GM23338 (cell line): ENCODE measurements around the gene GSTK1. TPM values are rescaled to one million over a fixed set of nuclear protein-coding genes. Genes with fewer than 3 reads are reported as not detected.

Experiments
- ATAC-seq: fragments of 200-7000 bp; cut with Tn5 transposase; 3 replicates; pipeline ENCODE4 v1.9.1; 2020
- DNase-seq: peaks from one replicate; pipeline ENCODE4 v3.0.0-alpha.2; 2015; ENCODE audit warnings: low spot score
- H2AFZ ChIP-seq: fragments of 200-600 bp; sonication (generic); 2 replicates; pipeline ENCODE4 v1.8.0; 2016; ENCODE audit warnings: antibody characterized with exemption, mild to moderate bottlenecking, moderate library complexity
- H3F3A ChIP-seq: fragments of 200-600 bp; sonication (generic); replicated peaks from 2 replicates; pipeline ENCODE4 v1.8.0; 2017; ENCODE audit warnings: antibody characterized with exemption, mixed run types, low read depth
- H3K27ac ChIP-seq: fragments of 200-600 bp; sonication (generic); 2 replicates; pipeline ENCODE4 v1.6.1; 2016; ENCODE audit warnings: low read depth
- H3K27me3 ChIP-seq: fragments of 200-600 bp; sonication (generic); 2 replicates; pipeline ENCODE4 v1.8.0; 2016; ENCODE audit warnings: mild to moderate bottlenecking, mixed run types, moderate library complexity; ENCODE audit not compliant: insufficient read depth
- H3K36me3 ChIP-seq: fragments of 200-600 bp; sonication (generic); 2 replicates; pipeline ENCODE4 v1.8.0; 2016; ENCODE audit warnings: mild to moderate bottlenecking; ENCODE audit not compliant: insufficient read depth
- H3K4me1 ChIP-seq: fragments of 200-600 bp; sonication (generic); 2 replicates; pipeline ENCODE4 v1.8.0; 2016; ENCODE audit warnings: mild to moderate bottlenecking, moderate library complexity; ENCODE audit not compliant: insufficient read depth
- H3K4me2 ChIP-seq: fragments of 200-600 bp; sonication (generic); 2 replicates; pipeline ENCODE4 v1.7.1; 2017; ENCODE audit warnings: mixed run types
- H3K4me3 ChIP-seq: fragments of 200-600 bp; sonication (generic); 2 replicates; pipeline ENCODE4 v1.6.1; 2016; ENCODE audit warnings: mixed run types
- H3K79me2 ChIP-seq: fragments of 200-600 bp; sonication (generic); replicated peaks from 2 replicates; pipeline ENCODE4 v1.8.0; 2017; ENCODE audit warnings: mild to moderate bottlenecking; ENCODE audit not compliant: insufficient read depth
- H3K9me2 ChIP-seq: fragments of 200-600 bp; sonication (generic); 2 replicates; pipeline ENCODE4 v1.8.0; 2017; ENCODE audit not compliant: insufficient read depth
- H4K20me1 ChIP-seq: fragments of 200-600 bp; sonication (generic); replicated peaks from 2 replicates; pipeline ENCODE4 v1.8.0; 2017; ENCODE audit warnings: mild to moderate bottlenecking; ENCODE audit not compliant: insufficient read depth
- H3K27ac Mint-ChIP-seq: 2 replicates; pipeline ENCODE4 v1.8.0; 2020; ENCODE audit warnings: inconsistent platforms, mild to moderate bottlenecking, moderate library complexity, mixed read lengths
- H3K27me3 Mint-ChIP-seq: 3 replicates; pipeline ENCODE4 v1.8.0; 2022; ENCODE audit warnings: low read depth, mild to moderate bottlenecking, moderate library complexity, mixed read lengths, inconsistent platforms; ENCODE audit not compliant: insufficient read depth, poor library complexity
- H3K36me3 Mint-ChIP-seq: 3 replicates; pipeline ENCODE4 v1.8.0; 2021; ENCODE audit warnings: low read depth, mild to moderate bottlenecking, inconsistent platforms, moderate library complexity, mixed read lengths
- H3K4me1 Mint-ChIP-seq: 3 replicates; pipeline ENCODE4 v1.8.0; 2020; ENCODE audit warnings: mild to moderate bottlenecking, inconsistent platforms, mixed read lengths
- H3K4me3 Mint-ChIP-seq: 3 replicates; pipeline ENCODE4 v1.8.0; 2021; ENCODE audit warnings: moderate library complexity, mild to moderate bottlenecking, inconsistent platforms, mixed read lengths
- H3K9me3 Mint-ChIP-seq: 3 replicates; pipeline ENCODE4 v1.8.0; 2020; ENCODE audit warnings: moderate library complexity, mild to moderate bottlenecking, inconsistent platforms, mixed read lengths
- CREB1 ChIP-seq: fragments of 250-450 bp; sonication (Bioruptor Pico); IDR thresholded peaks from 2 replicates; pipeline ENCODE4 v1.5.0; 2020; ENCODE audit warnings: low read depth, mild to moderate bottlenecking, moderate library complexity
- CTCF ChIP-seq, 2 experiments: fragments of 200-600 bp in 1 of 2; sonication (generic) in 1 of 2; conservative IDR thresholded peaks; 2 replicates each; pipeline versions ENCODE4 v1.5.1 to v1.6.1; 2016 to 2017; ENCODE audit warnings: antibody characterized with exemption in 2 of 2, low read depth in 2 of 2, mild to moderate bottlenecking in 2 of 2, moderate library complexity in 1 of 2
- EZH2 ChIP-seq: fragments of 200-600 bp; sonication (generic); IDR thresholded peaks from one replicate; pipeline ENCODE4 v1.8.0; 2017; ENCODE audit warnings: antibody characterized with exemption, mild to moderate bottlenecking, low read depth; ENCODE audit not compliant: unreplicated experiment
- EZH2phosphoT487 ChIP-seq: fragments of 200-600 bp; sonication (generic); IDR thresholded peaks from one replicate; pipeline ENCODE4 v1.8.1; 2018; ENCODE audit warnings: antibody characterized with exemption; ENCODE audit not compliant: unreplicated experiment
- JUNB ChIP-seq: IDR thresholded peaks from one replicate; pipeline ENCODE4 v1.6.1; 2016; ENCODE audit warnings: antibody characterized with exemption; ENCODE audit not compliant: unreplicated experiment
- NANOG ChIP-seq: IDR thresholded peaks from 2 replicates; pipeline ENCODE4 v1.6.1; 2016; ENCODE audit warnings: antibody characterized with exemption, borderline replicate concordance
- POLR2AphosphoS5 ChIP-seq: IDR thresholded peaks from 2 replicates; pipeline ENCODE4 v1.6.1; 2016; ENCODE audit warnings: antibody characterized with exemption, low read depth
- REST ChIP-seq: IDR thresholded peaks from one replicate; pipeline ENCODE4 v1.6.1; 2018; ENCODE audit warnings: antibody characterized with exemption; ENCODE audit not compliant: unreplicated experiment
- STAT1 ChIP-seq: IDR thresholded peaks from one replicate; pipeline ENCODE4 v1.6.1; 2016; ENCODE audit warnings: antibody characterized with exemption; ENCODE audit not compliant: unreplicated experiment
- ZNF114 ChIP-seq: fragments of 250-450 bp; sonication (Bioruptor Pico); IDR thresholded peaks from 2 replicates; pipeline ENCODE4 v1.5.0; 2020; ENCODE audit warnings: mild to moderate bottlenecking, moderate library complexity
- ZNF331 ChIP-seq: fragments of 250-450 bp; sonication (Bioruptor Pico); IDR thresholded peaks from 2 replicates; pipeline ENCODE4 v1.5.0; 2020; ENCODE audit warnings: low read depth, mild to moderate bottlenecking, moderate library complexity
- ZNF462 ChIP-seq: fragments of 250-450 bp; sonication (Bioruptor Pico); IDR thresholded peaks from 2 replicates; pipeline ENCODE4 v1.5.0; 2020; ENCODE audit warnings: mild to moderate bottlenecking, moderate library complexity
- polyA plus RNA-seq: library from polyadenylated mRNA; unstranded; fragments of >200 nt; fragmentation: Nextera tagmentation; extraction: Ambion mirVana; gene quantifications from 2 replicates; pipeline ENCODE4 v1.2.1, GENCODE V29; 2016
- total RNA-seq: library from RNA; depleted of rRNA; stranded (reverse); fragments of >200 nt; shearing (Covaris generic); gene quantifications from 2 replicates; pipeline ENCODE4 v1.2.3, GENCODE V29; 2014

GSTK1 gene
- total and polyA plus RNA-seq, 2 experiments from 2014 or later: 26.4 to 27.5 TPM

- no peak for TF ChIP-seq ZNF462 (CRISPR knock-in tag)
- TF ChIP-seq NANOG: no peak
- TF ChIP-seq EZH2phosphoT487: no peak
- no peak for TF ChIP-seq JUNB
- no peak for TF ChIP-seq EZH2
These were observed 52.5 kb downstream of the GSTK1 start, which contains the start of gene CLCN1 (continued) for GRCh38 chr7:143315776-143316175.

GRCh38 chr7:143316492-143316891 is 53.3 kb downstream of the GSTK1 start:
- H3K27ac ChIP-seq: no peak overlapping the region
- no peaks in the 10 kb centered on the region for H3F3A ChIP-seq
- H3K4me2 ChIP-seq: no peak overlapping the region
- no peak for TF ChIP-seq CTCF (conservative IDR thresholded peaks at IDR 0.05; ENCODE audit: low read depth in 2 of 2)
- TF ChIP-seq STAT1: no peak
- TF ChIP-seq ZNF114 (CRISPR knock-in tag): no peak
- no peak for TF ChIP-seq NANOG
- no peak for TF ChIP-seq REST
- no peak for TF ChIP-seq EZH2
- TF ChIP-seq ZNF331 (CRISPR knock-in tag): no peak
- no peak for TF ChIP-seq CREB1 (CRISPR knock-in tag)
- TF ChIP-seq POLR2AphosphoS5: no peak

More at GRCh38 chr7:143316492-143316891, 53.3 kb downstream of the GSTK1 start:
- peaks cover 11% of the 10 kb centered on the region for H3K27me3 Mint-ChIP-seq
- Histone ChIP-seq H3K36me3 (no peaks in the 10 kb centered on the region), H3K27me3 (no peaks in the 10 kb centered on the region), H3K9me2 (no peaks in the 10 kb centered on the region), H4K20me1 (no peaks in the 10 kb centered on the region), H3K79me2 (no peaks in the 10 kb centered on the region), H2AFZ (no peak overlapping the region), H3K4me3 (no peak overlapping the region), H3K4me1 (no peaks in the 10 kb centered on the region)
- no peak overlapping the region for H3K27ac Mint-ChIP-seq
- ATAC-seq: no peak
- DNase-seq: no peak
- H3K36me3 Mint-ChIP-seq: no peaks in the 10 kb centered on the region; the same call in 2 of the 3 replicates
- no peak overlapping the region for H3K4me3 Mint-ChIP-seq
- no peaks in the 10 kb centered on the region; the same call in 2 of the 3 replicates for H3K9me3 Mint-ChIP-seq
- peaks cover 4% of the 10 kb centered on the region; the same call in 2 of the 3 replicates for H3K4me1 Mint-ChIP-seq
